Prostate gland (tissue), 2 donors: Measurements from ENCODE around the gene CORO2B. TPM values are rescaled to one million over a fixed set of nuclear protein-coding genes. Genes with fewer than 3 reads are reported as not detected.

Experiments used
- DNase-seq: peaks from one replicate; pipeline ENCODE4 v3.0.0-alpha.2; 2019; ENCODE audit warnings: low spot score
- H3K27ac ChIP-seq, 2 donors: fragments of 200-600 bp; sonication (generic); 2 replicates each; pipeline ENCODE4 v1.5.1; 2017 to 2019
- H3K27me3 ChIP-seq: fragments of 200-600 bp; sonication (generic); replicated peaks from 2 replicates; pipeline ENCODE4 v1.5.1; 2019; ENCODE audit not compliant: insufficient read depth
- H3K36me3 ChIP-seq, 2 donors: fragments of 200-600 bp; sonication (generic); 1 replicate in 1 of 2; 2 replicates in 1 of 2; pipeline versions ENCODE4 v1.5.1 to v1.8.1; 2017 to 2019
- H3K4me1 ChIP-seq: fragments of 200-600 bp; sonication (generic); replicated peaks from 2 replicates; pipeline ENCODE4 v1.5.1; 2019
- H3K4me3 ChIP-seq, 2 donors: fragments of 200-600 bp; sonication (generic); 2 replicates each; pipeline ENCODE4 v1.5.1; 2017 to 2019
- H3K9me3 ChIP-seq: fragments of 200-600 bp; sonication (generic); 2 replicates; pipeline ENCODE4 v1.5.1; 2017
- POLR2A ChIP-seq: fragments of 450-650 bp; IDR thresholded peaks from one replicate; pipeline ENCODE4 v1.6.1; 2016; ENCODE audit warnings: antibody characterized with exemption, mild to moderate bottlenecking
- POLR2AphosphoS5 ChIP-seq: sonication (generic); formaldehyde crosslinking; IDR thresholded peaks from one replicate; pipeline ENCODE4 v1.6.1; 2017; ENCODE audit warnings: antibody characterized with exemption
- WGBS: methylation state at CpG from one replicate; pipeline ENCODE4 v1.1.5; 2018; 5-methylcytosine and 5-hydroxymethylcytosine counted together
- intact Hi-C: fragments of 100-400 bp; cut with DNase I; formaldehyde crosslinking; loops from one replicate; pipeline ENCODE4 v1.14.2; 2022
- total RNA-seq, 2 donors: library from RNA; depleted of rRNA; stranded (reverse); fragments of >200 nt; gene quantifications; one replicate each; pipeline ENCODE4 v1.1.0, GENCODE V29; 2016
- TF ChIP-seq, protein P1 (sequence below), 4 experiments: fragments of 200-600 bp in 2 of 4; fragments of 450-650 bp in 2 of 4; sonication (generic) in 2 of 4; IDR thresholded peaks; 1 replicate in 3 of 4; 2 replicates in 1 of 4; pipeline ENCODE4 v1.5.1; 2016 to 2019; ENCODE audit warnings: antibody characterized with exemption in 4 of 4, mild to moderate bottlenecking in 2 of 4, moderate library complexity in 2 of 4

Gene CORO2B
- total RNA-seq, 2 donors from 2014 or later: 0.50 to 1.4 TPM

DNA sequence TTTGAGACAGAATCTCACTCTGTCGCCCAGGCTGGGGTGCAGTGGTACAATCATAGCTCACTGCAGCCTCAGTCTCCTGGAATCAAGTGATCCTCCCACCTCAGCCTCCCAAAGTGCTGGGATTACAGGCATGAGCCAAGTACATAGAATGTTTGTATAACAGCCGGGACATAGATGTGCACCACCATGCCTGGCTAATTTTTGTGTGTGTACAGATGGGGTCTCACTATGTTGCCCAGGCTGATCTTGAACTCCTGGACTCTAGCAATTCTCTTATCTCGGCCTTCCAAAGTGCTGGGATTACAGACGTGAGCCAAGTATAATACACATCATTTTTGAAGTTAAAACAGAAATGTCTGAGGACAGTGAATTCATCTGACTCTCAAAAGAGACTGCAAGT is 93.5 kb downstream of the CORO2B start:
- TF ChIP-seq, protein P1, sequence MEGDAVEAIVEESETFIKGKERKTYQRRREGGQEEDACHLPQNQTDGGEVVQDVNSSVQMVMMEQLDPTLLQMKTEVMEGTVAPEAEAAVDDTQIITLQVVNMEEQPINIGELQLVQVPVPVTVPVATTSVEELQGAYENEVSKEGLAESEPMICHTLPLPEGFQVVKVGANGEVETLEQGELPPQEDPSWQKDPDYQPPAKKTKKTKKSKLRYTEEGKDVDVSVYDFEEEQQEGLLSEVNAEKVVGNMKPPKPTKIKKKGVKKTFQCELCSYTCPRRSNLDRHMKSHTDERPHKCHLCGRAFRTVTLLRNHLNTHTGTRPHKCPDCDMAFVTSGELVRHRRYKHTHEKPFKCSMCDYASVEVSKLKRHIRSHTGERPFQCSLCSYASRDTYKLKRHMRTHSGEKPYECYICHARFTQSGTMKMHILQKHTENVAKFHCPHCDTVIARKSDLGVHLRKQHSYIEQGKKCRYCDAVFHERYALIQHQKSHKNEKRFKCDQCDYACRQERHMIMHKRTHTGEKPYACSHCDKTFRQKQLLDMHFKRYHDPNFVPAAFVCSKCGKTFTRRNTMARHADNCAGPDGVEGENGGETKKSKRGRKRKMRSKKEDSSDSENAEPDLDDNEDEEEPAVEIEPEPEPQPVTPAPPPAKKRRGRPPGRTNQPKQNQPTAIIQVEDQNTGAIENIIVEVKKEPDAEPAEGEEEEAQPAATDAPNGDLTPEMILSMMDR (IDR thresholded peaks at IDR 0.05): no peak
- no peak for TF ChIP-seq POLR2AphosphoS5
- intact Hi-C loops: loop anchor here (10.0 kb wide), 2 partner anchors 287 to 417 kb away; no protein-coding TSS in a partner anchor
- no peaks in the 10 kb centered on the region for H3K27me3 ChIP-seq

DNA sequence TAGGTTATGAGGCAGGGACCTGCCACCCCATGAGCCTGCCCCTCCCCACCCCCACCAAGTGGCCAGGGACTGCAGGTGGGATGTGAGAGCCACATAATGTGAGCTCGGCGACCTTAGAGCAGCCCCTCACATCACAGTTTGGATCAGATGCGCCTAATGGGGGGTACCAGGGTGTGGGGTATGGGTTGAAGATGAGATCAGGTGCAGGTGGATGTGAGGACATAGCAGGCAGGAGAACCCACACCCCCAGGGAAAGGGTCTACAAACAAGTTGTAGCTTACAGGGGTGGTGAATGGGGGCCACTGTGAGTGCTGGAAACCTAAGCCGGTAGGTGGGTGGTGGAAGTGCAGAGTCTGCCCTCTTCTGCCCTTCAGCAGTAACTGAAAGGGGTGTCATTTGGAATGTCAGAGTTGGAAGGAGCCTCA is 94.0 kb downstream of the CORO2B start:
- TF ChIP-seq POLR2AphosphoS5: no peak
- no peak for TF ChIP-seq POLR2A
- TF ChIP-seq, protein P1 (IDR thresholded peaks at IDR 0.05): no peak
- 65% methylated on average over 4 of the region's 4 CpGs for WGBS
- no peaks in the 10 kb centered on the region for H3K9me3 ChIP-seq
- no peak for DNase-seq
- no peaks in the 10 kb centered on the region for H3K4me1 ChIP-seq
- intact Hi-C loops: loop anchor here (10.0 kb wide), 2 partner anchors 288 to 418 kb away; no protein-coding TSS in a partner anchor
- no peaks in the 10 kb centered on the region for H3K36me3 ChIP-seq
- H3K4me3 ChIP-seq: no peak overlapping the region
- no peak overlapping the region for H3K27ac ChIP-seq
- H3K27me3 ChIP-seq: no peaks in the 10 kb centered on the region

More for the DNA sequence above, 93.5 kb downstream of the CORO2B start:
- 81% methylated on average over 4 of the region's 4 CpGs for WGBS
- Histone ChIP-seq H3K4me3 (no peak overlapping the region), H3K36me3 (no peaks in the 10 kb centered on the region), H3K9me3 (no peaks in the 10 kb centered on the region), H3K4me1 (no peaks in the 10 kb centered on the region), H3K27ac (no peak overlapping the region)
- no peak for DNase-seq

DNA sequence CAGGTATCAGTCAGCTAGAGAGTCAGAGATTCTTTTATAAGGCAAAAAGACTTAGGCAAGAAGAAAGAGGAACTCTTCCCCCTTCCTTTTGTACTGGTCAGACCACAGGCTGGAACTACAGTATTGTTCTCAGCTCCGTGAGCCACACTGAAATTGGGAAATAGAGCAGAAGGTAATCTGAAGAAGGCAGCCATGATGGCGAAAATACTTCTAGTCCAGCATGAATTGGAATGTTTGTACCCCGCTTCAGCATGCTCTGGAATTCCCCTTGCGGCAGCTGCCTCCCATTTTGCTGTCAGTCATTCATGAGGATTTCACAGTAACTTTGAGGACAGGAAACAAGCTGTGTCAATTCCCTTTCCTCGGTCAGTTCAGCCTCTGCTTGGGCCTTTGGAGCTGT is 96.2 kb downstream of the CORO2B start:
- Histone ChIP-seq H3K9me3 (no peaks in the 10 kb centered on the region), H3K36me3 (no peaks in the 10 kb centered on the region), H3K27ac (no peak overlapping the region), H3K4me3 (no peak overlapping the region), H3K4me1 (no peaks in the 10 kb centered on the region), H3K27me3 (no peaks in the 10 kb centered on the region)
- WGBS: 59% methylated on average over 5 of the region's 5 CpGs
- no peak for DNase-seq
- TF ChIP-seq POLR2AphosphoS5 (no peak), POLR2A (no peak)
- TF ChIP-seq, protein P1 (IDR thresholded peaks at IDR 0.05): no peak
- intact Hi-C loops: loop anchor here (2.0 to 10.0 kb wide), 4 partner anchors 116 to 420 kb away; no protein-coding TSS in a partner anchor

DNA sequence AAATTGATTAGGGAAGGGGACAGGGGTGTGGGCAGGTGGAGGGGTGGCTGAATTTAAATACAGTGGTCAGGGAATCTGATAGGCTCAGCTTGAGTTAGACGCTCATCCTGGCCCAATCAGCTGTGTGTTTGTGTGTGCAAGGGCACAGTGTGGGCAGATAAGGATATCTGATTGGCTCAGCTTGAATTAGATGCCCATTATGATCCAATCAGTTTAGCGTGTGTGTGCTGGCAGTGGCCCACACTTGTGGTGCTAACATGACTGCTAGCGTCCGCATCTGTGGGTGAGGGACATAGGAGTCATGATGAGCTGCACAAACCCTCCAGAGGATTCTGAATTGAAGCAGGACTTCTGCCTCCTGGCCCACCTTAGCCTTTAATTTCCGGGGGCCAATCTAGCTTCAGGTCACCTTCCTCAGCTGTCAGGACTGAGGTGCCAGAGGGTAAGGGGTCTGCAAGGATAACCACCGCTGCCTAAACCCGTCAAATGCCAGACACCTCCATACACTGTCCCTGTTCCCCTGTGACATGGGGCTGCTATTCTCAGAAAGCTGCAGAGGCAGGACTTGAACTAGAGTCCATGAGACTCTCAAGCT is 97.3 kb downstream of the CORO2B start:
- 77% methylated on average over 7 of the region's 7 CpGs for WGBS
- H3K27ac ChIP-seq: no peak overlapping the region

More for the DNA sequence above, 97.3 kb downstream of the CORO2B start:
- Histone ChIP-seq H3K9me3 (no peaks in the 10 kb centered on the region), H3K4me3 (no peak overlapping the region), H3K36me3 (no peaks in the 10 kb centered on the region), H3K27me3 (no peaks in the 10 kb centered on the region), H3K4me1 (no peaks in the 10 kb centered on the region)
- DNase-seq: no peak
- no peak for TF ChIP-seq POLR2AphosphoS5
- TF ChIP-seq POLR2A: no peak
- TF ChIP-seq, protein P1 (IDR thresholded peaks at IDR 0.05): no peak
- intact Hi-C loops: loop anchor here (10.0 kb wide), 2 partner anchors 291 to 421 kb away; no protein-coding TSS in a partner anchor
